Colon (tissue), 2 donors: ENCODE results near the gene LRRC42.

ENCODE experiments used
- FAIRE-seq: peaks from 2 replicates; lab custom pipeline; 2012; peaks lifted over from hg19 to GRCh38; lab: Jason Lieb, UNC
- donor health status: control.
- donor health status: control.

LRRC42 gene, protein sequence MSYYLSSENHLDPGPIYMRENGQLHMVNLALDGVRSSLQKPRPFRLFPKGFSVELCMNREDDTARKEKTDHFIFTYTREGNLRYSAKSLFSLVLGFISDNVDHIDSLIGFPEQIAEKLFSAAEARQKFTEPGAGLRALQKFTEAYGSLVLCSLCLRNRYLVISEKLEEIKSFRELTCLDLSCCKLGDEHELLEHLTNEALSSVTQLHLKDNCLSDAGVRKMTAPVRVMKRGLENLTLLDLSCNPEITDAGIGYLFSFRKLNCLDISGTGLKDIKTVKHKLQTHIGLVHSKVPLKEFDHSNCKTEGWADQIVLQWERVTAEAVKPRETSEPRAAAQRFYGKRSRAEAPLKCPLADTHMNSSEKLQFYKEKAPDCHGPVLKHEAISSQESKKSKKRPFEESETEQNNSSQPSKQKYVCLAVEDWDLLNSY

GRCh38 chr1:53946252-53947171 lies at the start of gene LRRC42:
Gene LRRC42 (plus strand): TSS chr1:53946350. CDS start chr1:53952000, 5,650 bp downstream.
- FAIRE-seq = no peak

GRCh38 chr1:53896635-53897229 lies 49.4 kb upstream of the LRRC42 start:
- no peak for FAIRE-seq

GRCh38 chr1:53899206-53899628 lies 46.9 kb upstream of the LRRC42 start:
- no peak for FAIRE-seq

DNA sequence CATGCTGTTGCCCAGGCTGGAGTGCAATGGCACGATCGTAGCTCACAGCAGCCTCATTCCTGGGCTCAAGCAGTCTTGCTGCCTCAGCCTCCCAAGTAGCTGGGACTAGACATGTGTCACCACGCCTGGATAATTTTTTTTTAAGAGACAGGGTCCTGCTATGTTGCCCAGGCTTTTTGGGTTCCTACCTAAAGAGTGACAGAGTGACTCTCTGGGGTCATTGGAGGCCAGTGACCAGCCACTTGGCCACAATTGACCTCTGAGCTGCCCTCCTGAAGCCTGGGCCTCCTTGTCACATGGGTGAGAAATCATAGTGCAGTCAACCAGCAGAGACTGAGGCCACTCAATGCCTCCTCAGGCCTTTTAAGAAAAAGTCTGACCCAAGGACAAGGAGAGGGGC lies 46.4 kb upstream of the LRRC42 start:
- FAIRE-seq = no peak

- no peak for FAIRE-seq
Measured at GRCh38 chr1:53902235-53903138, 43.7 kb upstream of the LRRC42 start.

DNA sequence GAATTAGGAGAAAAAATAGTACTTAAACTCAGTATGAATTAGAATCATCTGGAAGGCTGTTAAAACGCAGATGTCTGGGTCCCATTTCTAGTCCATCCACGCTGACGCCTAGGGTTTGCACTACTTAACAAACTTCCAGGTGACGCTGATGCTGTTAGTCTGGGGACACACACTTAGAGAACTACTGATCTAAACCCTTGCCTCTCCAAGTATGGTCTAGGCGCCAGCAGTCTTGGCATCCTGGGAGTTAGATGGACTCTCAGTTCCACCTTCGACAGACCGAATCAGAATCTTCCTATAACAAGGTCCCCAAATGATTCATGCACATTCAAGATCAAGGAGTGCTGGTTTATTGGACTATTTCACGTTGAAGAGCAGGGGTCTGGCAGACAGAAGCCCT lies 40.6 kb upstream of the LRRC42 start:
- no peak for FAIRE-seq

DNA sequence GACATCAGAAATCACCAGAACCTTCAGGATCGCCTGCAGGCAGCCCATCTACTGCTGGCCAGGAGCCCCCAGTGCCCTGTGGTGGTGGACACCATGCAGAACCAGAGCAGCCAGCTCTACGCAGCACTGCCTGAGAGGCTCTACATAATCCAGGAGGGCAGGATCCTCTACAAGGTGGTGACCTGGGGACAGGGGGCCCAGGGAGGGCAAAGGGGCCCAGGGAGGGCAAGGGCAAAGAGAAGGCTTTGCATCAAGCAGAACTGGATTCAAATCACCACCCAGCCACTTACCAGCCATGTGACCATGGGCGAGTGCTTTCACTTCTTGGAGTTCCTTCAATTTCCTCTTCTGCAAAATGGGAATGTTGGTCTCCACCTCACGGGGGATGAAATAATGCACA lies 40.0 kb upstream of the LRRC42 start:
- no peak for FAIRE-seq

- FAIRE-seq = no peak
Measured at GRCh38 chr1:53909946-53910345, 36.2 kb upstream of the LRRC42 start.

DNA sequence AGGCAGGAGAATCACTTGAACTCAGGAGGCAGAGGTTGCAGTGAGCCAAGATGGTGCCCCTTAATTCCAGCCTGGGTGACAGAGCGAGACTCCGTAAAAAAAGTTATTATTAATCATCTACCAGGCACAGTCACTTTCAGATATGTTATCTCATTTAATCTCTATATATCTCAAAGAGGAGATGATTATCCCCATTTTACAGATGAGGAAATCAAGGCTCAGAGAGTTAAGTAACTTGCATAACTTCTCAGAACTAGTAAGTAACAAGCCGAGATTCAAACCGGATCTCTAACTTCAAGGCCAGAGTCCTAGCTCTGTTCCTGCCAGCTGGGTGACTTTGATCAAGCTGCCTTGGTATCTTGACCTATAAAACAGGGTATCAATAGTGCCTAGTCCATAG lies 34.7 kb upstream of the LRRC42 start:
- no peak for FAIRE-seq

DNA sequence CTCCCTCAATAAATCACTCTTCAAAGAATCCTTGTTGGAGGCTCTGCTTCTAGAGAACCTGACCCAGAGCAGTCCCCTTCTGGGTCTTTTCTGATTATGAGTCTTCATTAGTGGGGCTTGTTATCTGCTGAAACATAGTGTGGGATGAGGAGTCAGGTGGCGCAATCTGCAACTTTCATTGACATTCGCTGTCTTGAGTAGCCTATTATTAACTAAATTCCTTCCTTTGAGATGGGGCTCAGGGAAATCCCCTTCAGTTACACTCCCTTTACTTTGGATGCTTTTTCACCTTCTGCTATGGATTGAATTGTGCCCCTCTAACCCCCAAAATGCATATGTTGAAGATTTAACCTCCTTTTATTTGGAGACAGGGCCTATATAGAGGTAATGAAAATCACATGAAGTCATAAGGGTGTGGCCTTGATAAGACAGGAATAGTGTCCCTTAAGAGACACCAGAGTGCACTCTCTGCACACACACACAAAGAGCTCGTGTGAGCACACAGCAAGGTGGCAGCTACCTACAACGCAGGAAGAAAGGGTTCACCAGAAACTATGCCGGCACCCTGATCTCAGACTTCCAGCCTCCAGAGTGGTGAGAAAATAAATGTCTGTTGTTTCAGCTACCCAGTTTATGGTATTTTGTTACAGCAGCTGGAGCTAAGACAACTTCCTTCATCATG lies 32.7 kb upstream of the LRRC42 start:
- FAIRE-seq = no peak

GRCh38 chr1:53918343-53918742 lies 27.8 kb upstream of the LRRC42 start:
- no peak for FAIRE-seq

DNA sequence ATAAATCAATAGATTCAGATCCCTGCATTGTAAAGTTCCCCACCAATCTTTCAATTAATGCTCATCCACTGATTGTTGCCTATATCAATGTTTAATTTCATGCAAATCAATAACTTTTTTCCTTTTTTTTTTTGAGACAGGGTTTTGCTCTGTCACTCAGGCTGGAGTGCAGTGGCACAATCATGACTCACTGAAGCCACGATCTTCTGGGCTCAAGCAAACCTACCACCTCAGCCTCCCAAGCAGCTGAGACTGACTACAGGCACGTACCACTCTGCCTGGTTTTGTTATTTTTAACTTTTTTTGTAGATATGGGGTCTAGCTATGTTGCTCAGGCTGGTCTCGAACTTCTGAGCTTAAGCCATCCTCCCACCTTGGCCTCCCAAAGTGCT lies 26.5 kb upstream of the LRRC42 start:
- FAIRE-seq = no peak

- FAIRE-seq = no peak
Measured at GRCh38 chr1:53927376-53927881, 18.7 kb upstream of the LRRC42 start.

GRCh38 chr1:53929246-53929960 lies 16.7 kb upstream of the LRRC42 start:
- no peak for FAIRE-seq

DNA sequence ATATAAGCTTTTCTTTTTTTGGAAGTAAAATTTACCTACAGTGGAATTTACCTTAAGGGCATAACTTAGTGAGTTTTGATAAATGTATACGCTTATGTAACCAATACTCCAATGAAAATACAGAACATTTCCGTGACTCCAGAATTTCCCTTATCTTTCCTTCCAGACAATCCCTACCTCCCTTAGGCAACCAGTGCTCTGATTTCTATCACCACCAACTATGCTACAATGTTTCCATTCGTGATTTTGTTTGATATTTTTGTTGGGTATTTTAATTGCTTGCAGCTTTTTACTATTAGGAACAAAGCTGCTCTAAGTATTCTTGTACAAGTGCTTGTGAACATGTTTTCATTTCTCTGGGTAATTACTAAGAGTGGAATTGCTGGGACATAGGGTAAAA lies 15.2 kb upstream of the LRRC42 start:
- no peak for FAIRE-seq

DNA sequence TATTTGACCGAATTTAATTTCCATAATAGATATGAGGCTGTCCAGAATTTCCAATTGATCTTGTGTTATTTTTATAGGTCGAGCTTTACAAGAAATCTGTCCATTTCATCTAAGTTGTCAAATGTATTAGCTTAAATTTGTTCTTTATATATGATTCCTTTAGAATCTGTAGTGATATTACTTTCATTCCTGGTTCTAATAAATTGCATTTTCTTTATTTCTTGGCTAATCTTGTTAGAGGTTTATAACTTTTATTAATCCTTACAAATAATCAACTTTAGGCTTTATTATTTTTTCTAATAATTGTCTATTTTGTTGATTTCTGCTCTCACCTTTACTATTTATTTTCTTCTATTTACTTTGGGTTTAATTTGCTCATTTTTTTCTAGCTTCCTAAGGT lies 14.6 kb upstream of the LRRC42 start:
- FAIRE-seq = peak; percentile 14

DNA sequence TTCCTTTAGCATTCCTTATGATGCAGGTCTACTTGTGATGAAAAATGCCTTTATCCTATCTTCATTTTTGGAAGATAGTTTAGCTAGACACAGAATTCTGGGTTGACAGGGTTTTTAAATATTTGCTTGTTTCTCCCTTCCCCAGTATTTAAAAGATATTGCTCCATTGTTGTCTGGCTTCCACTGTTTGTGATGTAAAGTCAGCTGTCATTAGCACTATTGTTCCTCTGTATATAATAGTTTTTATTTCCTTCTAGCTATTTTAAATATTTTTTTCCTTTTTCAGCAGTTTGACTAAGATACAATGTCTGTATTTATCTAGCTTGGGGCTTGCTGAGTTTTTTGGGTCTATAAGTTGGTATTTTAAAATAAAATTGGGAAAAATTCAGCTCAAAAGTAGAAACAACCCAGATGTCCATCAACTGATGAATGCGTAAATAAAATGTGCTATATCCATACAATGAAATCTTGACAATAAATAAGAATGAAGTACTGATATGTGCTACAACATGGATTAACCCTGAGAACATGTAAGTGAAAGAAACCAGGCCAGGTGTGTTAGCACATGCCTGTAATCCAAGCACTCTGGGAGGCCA lies 11.9 kb upstream of the LRRC42 start:
- no peak for FAIRE-seq

GRCh38 chr1:53936430-53936829 lies 9.7 kb upstream of the LRRC42 start:
- FAIRE-seq = no peak

- no peak for FAIRE-seq
Measured at GRCh38 chr1:53938136-53938830, 7.9 kb upstream of the LRRC42 start.
